Endodermal cell (in vitro differentiated cells): ENCODE results near the gene RPGRIP1. TPM values are rescaled to one million over a fixed set of nuclear protein-coding genes. Genes with fewer than 3 reads are reported as not detected.

Experiments
- DNase-seq: peaks from one replicate; pipeline ENCODE4 v3.0.0-alpha.2; 2017
- H3K27ac ChIP-seq: 2 replicates; pipeline ENCODE4 v1.5.1; 2013; ENCODE audit warnings: mild to moderate bottlenecking, low read depth, low read length, moderate library complexity
- H3K27me3 ChIP-seq: 2 replicates; pipeline ENCODE4 v1.6.1; 2013; ENCODE audit warnings: mild to moderate bottlenecking, low read length, moderate library complexity; ENCODE audit not compliant: insufficient read depth, control insufficient read depth, poor library complexity, severe bottlenecking
- H3K36me3 ChIP-seq: 2 replicates; pipeline ENCODE4 v1.7.0; 2013; ENCODE audit warnings: mild to moderate bottlenecking, low read length, moderate library complexity; ENCODE audit not compliant: control insufficient read depth, insufficient read depth
- H3K4me1 ChIP-seq: one replicate; pipeline ENCODE4 v1.7.0; 2013; ENCODE audit warnings: low read length; ENCODE audit not compliant: control insufficient read depth, insufficient read depth
- H3K4me3 ChIP-seq: 2 replicates; pipeline ENCODE4 v1.5.1; 2013; ENCODE audit warnings: mild to moderate bottlenecking, low read length, moderate library complexity
- H3K9ac ChIP-seq: 2 replicates; pipeline ENCODE4 v1.6.1; 2013; ENCODE audit warnings: mild to moderate bottlenecking, low read length, moderate library complexity; ENCODE audit not compliant: poor library complexity, severe bottlenecking; ENCODE audit errors: extremely low read depth
- H3K9me3 ChIP-seq: 2 replicates; pipeline ENCODE4 v1.6.1; 2013; ENCODE audit warnings: mild to moderate bottlenecking, low read length, moderate library complexity; ENCODE audit not compliant: control insufficient read depth
- H3K27ac Mint-ChIP-seq: 2 replicates; pipeline ENCODE4 v1.8.0; 2020; ENCODE audit warnings: mixed read lengths
- H3K27me3 Mint-ChIP-seq: 2 replicates; pipeline ENCODE4 v1.8.0; 2021; ENCODE audit warnings: mild to moderate bottlenecking, mixed read lengths; ENCODE audit not compliant: insufficient read depth
- H3K36me3 Mint-ChIP-seq: 2 replicates; pipeline ENCODE4 v1.8.0; 2020; ENCODE audit warnings: low read depth, mixed read lengths
- H3K4me1 Mint-ChIP-seq: 2 replicates; pipeline ENCODE4 v1.8.0; 2020; ENCODE audit warnings: mixed read lengths
- H3K4me3 Mint-ChIP-seq: 2 replicates; pipeline ENCODE4 v1.8.0; 2020; ENCODE audit warnings: mild to moderate bottlenecking, moderate library complexity, mixed read lengths
- H3K9me3 Mint-ChIP-seq: 2 replicates; pipeline ENCODE4 v1.8.0; 2020; ENCODE audit warnings: mild to moderate bottlenecking, mixed read lengths
- WGBS, 2 experiments: methylation state at CpG; one replicate each; pipeline versions ENCODE4 v1.1.5 to v1.1.7; 2013; ENCODE audit warnings: missing lambda C conversion rate in 2 of 2, mixed read lengths in 1 of 2; ENCODE audit not compliant: insufficient coverage in 1 of 2, insufficient read length in 1 of 2; 5-methylcytosine and 5-hydroxymethylcytosine counted together
- long read RNA-seq, 4 experiments: library from polyadenylated mRNA in 2 of 4; library from RNA in 1 of 4; library from capped mRNA in 1 of 4; stranded (forward) in 3 of 4; unstranded in 1 of 4; transcript quantifications; one replicate each; pipeline ENCODE4 v2.0.0, GENCODE V29; 2020 to 2021; ENCODE audit warnings: inconsistent platforms in 1 of 4
- polyA plus RNA-seq, 2 experiments: library from polyadenylated mRNA; stranded (reverse); fragments of 50-300 nt; gene quantifications; one replicate each; pipeline ENCODE4 v1.2.3, GENCODE V29; 2013
- total RNA-seq, 2 donors: library from RNA; stranded (reverse); fragmentation: NEBNext Ultra II Directional in 1 of 2; extraction: Animal tissue kit (Norgen Biotek cat#: 25700) in 1 of 2; gene quantifications; 2 replicates in 1 of 2; 3 replicates in 1 of 2; pipeline ENCODE4 v1.2.1, GENCODE V29; 2021
- TF ChIP-seq, protein P1 (sequence below): fragments of 200-600 bp; sonication (generic); conservative IDR thresholded peaks from 2 replicates; pipeline ENCODE4 v1.5.0; 2021; ENCODE audit warnings: antibody characterized with exemption, mild to moderate bottlenecking

The RPGRIP1 gene
- under 1 TPM in 1 of 2 donors, not detected in 1; 0.29 TPM for total RNA-seq
- not detected for polyA plus RNA-seq (2013, experiment 1 of 2)
- not detected for polyA plus RNA-seq (2013, experiment 2 of 2)
- long read RNA-seq, experiment 1: 0 reads
- long read RNA-seq, experiment 2: 0 reads
- long read RNA-seq, experiment 3: 0 reads
- long read RNA-seq, experiment 4: 0 reads

GRCh38 chr14:21279783-21280182, at the start of gene RPGRIP1:
Gene RPGRIP1 (plus strand): TSS chr14:21280083. CDS start chr14:21287977, 7,894 bp downstream.
- Histone ChIP-seq H3K36me3 (no peaks in the 10 kb centered on the region), H3K27me3 (no peaks in the 10 kb centered on the region), H3K9ac (no peak within 1 kb of the TSS), H3K27ac (no peak within 1 kb of the TSS), H3K4me3 (no peak within 1 kb of the TSS), H3K9me3 (no peaks in the 10 kb centered on the region), H3K4me1 (no peaks in the 10 kb centered on the region)
- H3K4me3 Mint-ChIP-seq: no peak within 1 kb of the TSS
- no peaks in the 10 kb centered on the region for H3K36me3 Mint-ChIP-seq
- 100% methylated on average over 2 of the region's 2 CpGs; no CpG with 5 or more reads in 1 of the 2 experiments for WGBS, 2 experiments
- H3K27ac Mint-ChIP-seq: no peak within 1 kb of the TSS
- peaks cover 3% of the 10 kb centered on the region for H3K4me1 Mint-ChIP-seq
- TF ChIP-seq, protein P1, sequence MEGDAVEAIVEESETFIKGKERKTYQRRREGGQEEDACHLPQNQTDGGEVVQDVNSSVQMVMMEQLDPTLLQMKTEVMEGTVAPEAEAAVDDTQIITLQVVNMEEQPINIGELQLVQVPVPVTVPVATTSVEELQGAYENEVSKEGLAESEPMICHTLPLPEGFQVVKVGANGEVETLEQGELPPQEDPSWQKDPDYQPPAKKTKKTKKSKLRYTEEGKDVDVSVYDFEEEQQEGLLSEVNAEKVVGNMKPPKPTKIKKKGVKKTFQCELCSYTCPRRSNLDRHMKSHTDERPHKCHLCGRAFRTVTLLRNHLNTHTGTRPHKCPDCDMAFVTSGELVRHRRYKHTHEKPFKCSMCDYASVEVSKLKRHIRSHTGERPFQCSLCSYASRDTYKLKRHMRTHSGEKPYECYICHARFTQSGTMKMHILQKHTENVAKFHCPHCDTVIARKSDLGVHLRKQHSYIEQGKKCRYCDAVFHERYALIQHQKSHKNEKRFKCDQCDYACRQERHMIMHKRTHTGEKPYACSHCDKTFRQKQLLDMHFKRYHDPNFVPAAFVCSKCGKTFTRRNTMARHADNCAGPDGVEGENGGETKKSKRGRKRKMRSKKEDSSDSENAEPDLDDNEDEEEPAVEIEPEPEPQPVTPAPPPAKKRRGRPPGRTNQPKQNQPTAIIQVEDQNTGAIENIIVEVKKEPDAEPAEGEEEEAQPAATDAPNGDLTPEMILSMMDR: no peak
- H3K9me3 Mint-ChIP-seq: no peaks in the 10 kb centered on the region
- H3K27me3 Mint-ChIP-seq: no peaks in the 10 kb centered on the region
- no peak for DNase-seq

GRCh38 chr14:21231020-21231652, 48.7 kb upstream of the RPGRIP1 start:
- Histone ChIP-seq H3K27me3 (no peaks in the 10 kb centered on the region), H3K4me3 (no peak overlapping the region), H3K36me3 (peaks cover 99% of the 10 kb centered on the region), H3K9ac (no peak overlapping the region), H3K9me3 (no peaks in the 10 kb centered on the region), H3K27ac (no peak overlapping the region), H3K4me1 (peaks cover 2% of the 10 kb centered on the region)
- TF ChIP-seq, protein P1: no peak
- no peak overlapping the region for H3K4me3 Mint-ChIP-seq
- DNase-seq: no peak
- peaks cover 15% of the 10 kb centered on the region for H3K4me1 Mint-ChIP-seq
- peaks cover 80% of the 10 kb centered on the region for H3K36me3 Mint-ChIP-seq
- no peaks in the 10 kb centered on the region for H3K9me3 Mint-ChIP-seq
- H3K27ac Mint-ChIP-seq: no peak overlapping the region
- WGBS, 2 experiments: 89 to 95% methylated on average over 11 to 14 of the region's 14 CpGs
- no peaks in the 10 kb centered on the region for H3K27me3 Mint-ChIP-seq

- peak overlapping the region; percentile 44 for H3K27ac Mint-ChIP-seq
- H3K27me3 Mint-ChIP-seq: no peaks in the 10 kb centered on the region
- Histone ChIP-seq H3K27ac (no peak overlapping the region), H3K36me3 (peaks cover 99% of the 10 kb centered on the region), H3K4me3 (no peak overlapping the region), H3K4me1 (peaks cover 2% of the 10 kb centered on the region), H3K9ac (no peak overlapping the region), H3K27me3 (no peaks in the 10 kb centered on the region), H3K9me3 (no peaks in the 10 kb centered on the region)
- H3K4me3 Mint-ChIP-seq: no peak overlapping the region
- WGBS, 2 experiments: 73 to 91% methylated on average over 3 to 8 of the region's 8 CpGs
- H3K36me3 Mint-ChIP-seq: peaks cover 65% of the 10 kb centered on the region
- no peak for DNase-seq
- H3K9me3 Mint-ChIP-seq: no peaks in the 10 kb centered on the region
- H3K4me1 Mint-ChIP-seq: peaks cover 16% of the 10 kb centered on the region
- TF ChIP-seq, protein P1: peak; percentile 67
Measured at GRCh38 chr14:21233457-21234076, 46.3 kb upstream of the RPGRIP1 start.
